GM12873 (cell line): ENCODE data around the gene RSAD1.

Experiments
- TF ChIP-seq, protein P1 (sequence below): IDR thresholded peaks from 2 replicates; pipeline ENCODE4 v1.5.1; 2012; ENCODE audit warnings: low read depth, mild to moderate bottlenecking, moderate library complexity, low read length, control low read depth; ENCODE audit not compliant: insufficient read depth; ENCODE audit errors: missing control alignments

The RSAD1 gene

DNA sequence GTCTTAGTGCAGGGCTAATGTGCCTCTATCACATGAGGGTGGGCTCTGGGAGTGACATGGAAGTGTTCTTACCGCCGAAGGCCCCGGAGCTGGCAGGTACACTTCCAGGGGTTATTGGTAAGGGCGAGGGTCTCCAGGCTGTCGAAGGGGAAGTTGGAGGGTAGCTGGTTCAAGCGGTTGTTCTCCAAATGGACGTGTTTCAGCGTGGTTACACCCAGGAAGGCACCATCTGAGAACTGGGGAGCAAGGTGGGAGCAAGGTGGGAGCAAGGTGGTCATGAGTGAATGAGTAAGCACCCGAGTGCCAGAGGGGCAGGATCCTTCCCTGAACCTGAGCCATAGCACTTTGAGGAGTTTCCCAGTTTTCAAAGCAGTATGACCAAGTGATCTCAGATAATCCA, 13.0 kb upstream of the RSAD1 start:
- TF ChIP-seq, protein P1, sequence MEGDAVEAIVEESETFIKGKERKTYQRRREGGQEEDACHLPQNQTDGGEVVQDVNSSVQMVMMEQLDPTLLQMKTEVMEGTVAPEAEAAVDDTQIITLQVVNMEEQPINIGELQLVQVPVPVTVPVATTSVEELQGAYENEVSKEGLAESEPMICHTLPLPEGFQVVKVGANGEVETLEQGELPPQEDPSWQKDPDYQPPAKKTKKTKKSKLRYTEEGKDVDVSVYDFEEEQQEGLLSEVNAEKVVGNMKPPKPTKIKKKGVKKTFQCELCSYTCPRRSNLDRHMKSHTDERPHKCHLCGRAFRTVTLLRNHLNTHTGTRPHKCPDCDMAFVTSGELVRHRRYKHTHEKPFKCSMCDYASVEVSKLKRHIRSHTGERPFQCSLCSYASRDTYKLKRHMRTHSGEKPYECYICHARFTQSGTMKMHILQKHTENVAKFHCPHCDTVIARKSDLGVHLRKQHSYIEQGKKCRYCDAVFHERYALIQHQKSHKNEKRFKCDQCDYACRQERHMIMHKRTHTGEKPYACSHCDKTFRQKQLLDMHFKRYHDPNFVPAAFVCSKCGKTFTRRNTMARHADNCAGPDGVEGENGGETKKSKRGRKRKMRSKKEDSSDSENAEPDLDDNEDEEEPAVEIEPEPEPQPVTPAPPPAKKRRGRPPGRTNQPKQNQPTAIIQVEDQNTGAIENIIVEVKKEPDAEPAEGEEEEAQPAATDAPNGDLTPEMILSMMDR, result no peak

DNA sequence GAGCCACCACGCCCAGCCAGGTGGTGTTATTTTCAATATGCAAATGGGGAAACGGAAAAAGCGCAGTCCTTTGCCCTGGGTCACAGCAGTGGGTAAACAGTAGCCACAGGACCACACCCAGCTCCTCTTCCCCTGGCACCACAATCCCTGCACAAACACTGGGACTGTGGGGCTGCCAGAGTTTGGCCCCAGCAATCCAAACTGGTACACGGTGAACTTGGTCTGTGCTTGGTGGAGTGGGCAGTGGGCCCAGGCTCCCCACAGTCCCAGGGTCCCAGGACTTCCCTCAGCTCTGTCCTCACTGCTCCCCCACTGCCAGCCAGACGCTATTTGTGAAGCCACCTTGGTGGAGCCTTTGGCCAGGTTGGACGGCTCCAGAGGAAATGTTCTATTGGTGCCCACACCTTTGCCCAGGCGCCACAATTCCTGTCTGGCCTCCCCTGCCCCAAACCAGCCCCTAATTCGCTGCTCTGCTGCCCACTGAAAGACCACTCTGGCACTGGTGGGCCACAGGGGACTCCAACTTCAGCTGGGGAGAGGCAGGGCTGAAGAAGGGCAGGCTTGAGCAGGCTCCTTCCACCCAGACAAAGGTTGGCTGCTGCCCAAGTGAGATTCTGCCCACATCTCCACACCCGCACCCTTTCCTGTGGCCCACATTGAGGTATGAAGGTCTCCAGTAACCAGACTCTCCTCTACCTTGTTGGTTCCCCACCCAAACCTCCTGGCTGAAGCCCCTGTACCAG, 12.1 kb upstream of the RSAD1 start:
- TF ChIP-seq, protein P1, result no peak

DNA sequence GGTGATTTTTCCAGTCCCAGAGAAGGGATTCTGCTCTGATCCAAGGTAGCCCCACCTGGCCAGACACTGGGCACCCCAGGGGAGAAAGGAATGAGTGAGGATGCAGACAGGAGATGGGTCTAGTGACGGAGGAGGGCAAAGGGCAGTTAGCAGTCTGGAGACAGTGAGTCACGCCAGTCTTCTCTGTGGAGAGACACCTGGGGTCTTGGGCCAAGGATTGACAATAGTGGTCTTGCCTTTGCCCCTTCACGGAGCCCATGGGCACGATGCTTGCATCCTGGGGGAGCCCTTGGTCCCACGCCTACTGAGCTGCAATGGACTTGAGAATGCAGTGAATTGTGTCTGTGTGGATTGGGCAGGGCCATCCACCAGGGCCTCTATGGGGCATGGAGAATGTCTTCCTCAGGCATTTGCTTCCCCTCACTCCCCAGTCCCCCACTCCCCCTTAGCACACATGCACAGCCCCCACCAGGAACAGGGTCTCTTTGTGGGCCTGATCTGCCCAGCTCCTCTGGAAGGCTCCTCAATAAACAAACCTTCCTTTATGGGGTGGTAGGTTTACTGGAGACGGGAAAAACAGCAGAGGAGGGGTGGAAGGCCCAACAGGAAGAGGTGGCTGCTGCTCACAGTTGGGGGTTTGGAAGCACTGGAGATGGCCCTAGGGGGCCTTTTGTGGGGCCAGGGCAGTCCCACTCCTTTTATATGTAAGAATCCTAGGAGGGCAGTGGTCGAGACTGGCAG, 11.4 kb upstream of the RSAD1 start:
- TF ChIP-seq, protein P1, result no peak

DNA sequence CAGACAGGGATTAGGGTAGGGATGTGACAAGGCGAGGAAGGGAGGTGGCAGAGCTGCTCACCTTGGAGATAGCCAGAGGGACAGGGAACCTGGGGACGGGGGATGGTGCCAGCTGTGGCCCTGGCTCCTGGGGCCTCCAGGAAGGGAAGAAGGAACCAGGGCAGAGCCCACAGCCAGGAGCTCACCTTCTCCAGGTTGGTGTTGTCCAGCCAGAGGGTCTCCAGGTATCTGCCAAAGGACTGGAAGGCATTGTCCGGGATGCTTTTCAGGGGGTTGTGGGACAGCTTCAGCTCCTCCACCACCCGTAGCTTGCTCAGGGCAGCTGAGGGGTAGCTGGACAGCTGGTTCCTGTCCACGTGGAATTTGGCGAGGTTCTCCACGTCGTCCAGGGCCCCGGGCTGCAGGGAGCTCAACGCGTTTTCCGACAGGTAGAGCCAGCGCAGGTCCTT, 10.8 kb upstream of the RSAD1 start:
- TF ChIP-seq, protein P1, result no peak

DNA sequence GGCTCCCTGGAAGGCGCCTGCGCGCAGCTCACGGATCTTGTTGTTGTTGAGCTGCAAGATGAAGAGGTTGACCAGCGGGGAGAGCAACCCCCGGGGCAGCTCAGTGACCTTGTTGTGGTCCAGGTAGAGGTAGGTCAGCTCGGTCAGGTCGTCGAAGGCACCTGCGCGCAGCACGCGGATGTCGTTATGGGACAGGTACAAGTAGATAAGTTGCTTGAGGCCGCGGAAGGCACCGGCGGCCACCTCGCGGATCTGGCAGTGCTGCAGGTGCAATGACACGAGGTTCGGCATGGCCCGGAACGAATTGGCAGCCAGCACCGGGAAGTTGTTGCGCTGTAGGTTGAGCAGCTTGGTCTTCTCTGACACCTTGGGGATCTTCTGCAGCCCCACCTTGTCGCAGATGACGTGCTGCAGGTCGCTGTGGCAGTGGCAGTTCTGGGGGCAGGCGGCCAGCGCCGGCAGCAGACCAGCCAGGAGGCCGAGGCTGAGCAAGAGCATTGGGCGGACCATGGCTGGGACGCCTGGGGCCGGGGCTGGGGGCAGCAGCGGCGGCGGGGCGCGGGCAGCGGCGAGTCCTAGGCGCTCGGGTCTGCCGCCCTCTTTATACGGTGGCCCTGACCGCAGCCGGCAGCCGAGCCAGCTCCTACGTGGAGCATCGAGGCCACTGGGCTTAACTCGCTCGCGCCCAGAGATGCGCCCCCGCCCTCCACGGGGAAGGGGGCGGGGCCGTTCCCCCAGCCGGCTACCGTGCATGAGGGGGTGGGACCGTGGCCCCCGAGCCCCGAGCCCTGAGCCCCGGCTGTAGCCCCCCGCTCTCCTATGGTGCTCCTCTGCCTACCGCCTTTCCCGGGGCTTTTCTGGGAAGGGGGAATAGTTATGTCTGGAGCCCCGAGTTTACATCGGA, 10.1 kb upstream of the RSAD1 start, which contains the start of gene CHAD:
Gene CHAD (minus strand): TSS at position 577 of the 904 bp plus-strand sequence. CDS start 67 bp downstream, at position 510.
- TF ChIP-seq, protein P1, result no peak

DNA sequence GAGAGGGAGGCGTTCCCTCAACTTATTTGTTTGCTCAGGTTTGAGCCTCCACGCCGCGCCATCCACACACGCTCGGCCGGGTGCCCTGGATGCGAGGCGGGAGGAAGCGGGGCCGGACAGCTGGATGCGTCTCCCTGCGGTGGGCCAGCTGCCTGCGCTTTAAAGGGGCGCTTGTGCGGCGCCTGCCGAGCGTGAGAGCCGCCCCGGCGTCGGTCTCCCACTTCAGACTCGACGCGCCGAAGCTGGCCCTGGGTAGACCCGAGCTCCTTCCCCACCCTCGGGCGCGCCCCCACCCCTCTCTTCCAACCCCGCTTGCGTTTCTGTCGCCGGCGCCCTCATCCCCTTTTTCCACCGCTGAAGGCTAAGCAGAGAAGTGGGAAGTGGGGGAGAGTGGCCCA, 9.5 kb upstream of the RSAD1 start:
- TF ChIP-seq, protein P1, result no peak
